Neural progenitor cell (in vitro differentiated cells): Measurements from ENCODE around the gene LSM10. TPM values are rescaled to one million over a fixed set of nuclear protein-coding genes. Genes with fewer than 3 reads are reported as not detected.

Experiments used
- DNase-seq: peaks from one replicate; pipeline ENCODE4 v3.0.0-alpha.2; 2016; ENCODE audit warnings: low spot score
- H2AFZ ChIP-seq: fragments of 200-600 bp; sonication (generic); replicated peaks from 2 replicates; pipeline ENCODE4 v1.6.1; 2016; ENCODE audit warnings: antibody characterized with exemption
- H3F3A ChIP-seq: fragments of 200-600 bp; sonication (generic); 2 replicates; pipeline ENCODE4 v1.6.1; 2016; ENCODE audit warnings: antibody characterized with exemption, low read depth
- H3K27ac ChIP-seq: fragments of 200-600 bp; sonication (generic); 2 replicates; pipeline ENCODE4 v1.5.1; 2016; ENCODE audit warnings: mild to moderate bottlenecking
- H3K27me3 ChIP-seq: fragments of 200-600 bp; sonication (generic); 2 replicates; pipeline ENCODE4 v1.6.1; 2016; ENCODE audit warnings: mild to moderate bottlenecking, moderate library complexity
- H3K36me3 ChIP-seq: fragments of 200-600 bp; sonication (generic); 2 replicates; pipeline ENCODE4 v1.5.1; 2016
- H3K4me1 ChIP-seq: fragments of 200-600 bp; sonication (generic); 2 replicates; pipeline ENCODE4 v1.6.1; 2016; ENCODE audit warnings: mixed run types
- H3K4me2 ChIP-seq: fragments of 200-600 bp; sonication (generic); 2 replicates; pipeline ENCODE4 v1.6.1; 2016
- H3K4me3 ChIP-seq: fragments of 200-600 bp; sonication (generic); 2 replicates; pipeline ENCODE4 v1.5.1; 2016
- H3K79me2 ChIP-seq: fragments of 200-600 bp; sonication (generic); 2 replicates; pipeline ENCODE4 v1.6.1; 2016; ENCODE audit warnings: low read depth
- H3K9ac ChIP-seq: fragments of 200-600 bp; sonication (generic); 2 replicates; pipeline ENCODE4 v1.6.1; 2016
- H3K9me3 ChIP-seq: fragments of 200-600 bp; sonication (generic); 2 replicates; pipeline ENCODE4 v1.5.1; 2016; ENCODE audit warnings: low read depth
- H4K20me1 ChIP-seq: fragments of 200-600 bp; sonication (generic); 2 replicates; pipeline ENCODE4 v1.6.1; 2016; ENCODE audit warnings: low read depth
- H3K27ac Mint-ChIP-seq: 3 replicates; pipeline ENCODE4 v1.8.0; 2021; ENCODE audit warnings: mixed read lengths
- H3K27me3 Mint-ChIP-seq: 2 replicates; pipeline ENCODE4 v1.8.0; 2022; ENCODE audit warnings: low read depth, mild to moderate bottlenecking, inconsistent platforms, moderate library complexity, mixed read lengths; ENCODE audit not compliant: insufficient read depth
- H3K36me3 Mint-ChIP-seq: 3 replicates; pipeline ENCODE4 v1.8.0; 2021; ENCODE audit warnings: mixed read lengths
- H3K4me1 Mint-ChIP-seq: 3 replicates; pipeline ENCODE4 v1.8.0; 2021; ENCODE audit warnings: mixed read lengths
- H3K4me3 Mint-ChIP-seq: 3 replicates; pipeline ENCODE4 v1.8.0; 2021; ENCODE audit warnings: mild to moderate bottlenecking, moderate library complexity, mixed read lengths
- H3K9me3 Mint-ChIP-seq: 3 replicates; pipeline ENCODE4 v1.8.0; 2020; ENCODE audit warnings: mixed read lengths
- CTCF ChIP-seq: fragments of 200-600 bp; sonication (generic); IDR thresholded peaks from 2 replicates; pipeline ENCODE4 v1.5.1; 2017; ENCODE audit warnings: antibody characterized with exemption, mild to moderate bottlenecking
- EZH2 ChIP-seq: fragments of 200-600 bp; sonication (generic); IDR thresholded peaks from 2 replicates; pipeline ENCODE4 v1.6.1; 2017; ENCODE audit warnings: antibody characterized with exemption, mild to moderate bottlenecking, moderate library complexity
- EZH2phosphoT487 ChIP-seq: fragments of 200-600 bp; sonication (generic); IDR thresholded peaks from 2 replicates; pipeline ENCODE4 v1.6.1; 2017; ENCODE audit warnings: antibody characterized with exemption
- total RNA-seq: library from RNA; depleted of rRNA; stranded (reverse); fragments of >200 nt; gene quantifications from 2 replicates; pipeline ENCODE4 v1.2.3, GENCODE V29; 2015; ENCODE audit warnings: low replicate concordance

The LSM10 gene
- total RNA-seq, 1 donor from 2014 or later: 8.6 TPM

DNA sequence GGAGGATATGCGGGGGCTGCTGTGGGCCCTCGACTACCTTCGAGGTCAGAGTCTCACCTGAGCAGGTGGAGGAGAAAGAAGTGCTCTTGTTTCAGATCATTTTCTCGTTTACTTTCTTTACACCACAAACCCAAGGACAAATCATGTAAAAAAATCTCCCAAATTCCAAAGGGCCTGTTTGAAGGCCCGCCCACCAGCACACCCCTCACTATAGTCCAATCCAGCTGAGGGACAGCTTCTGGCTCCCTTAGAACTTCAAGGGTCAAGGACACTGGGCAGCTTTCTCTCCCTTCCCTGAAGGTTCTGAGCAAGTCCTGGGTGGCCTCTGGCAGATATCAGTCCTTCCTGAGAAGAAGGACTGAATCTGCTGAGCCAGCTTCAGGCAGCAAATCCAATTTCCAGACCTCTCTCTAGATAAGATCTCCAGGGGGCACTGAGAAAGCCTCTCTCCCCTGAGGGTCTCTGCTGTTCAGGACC is 17.5 kb downstream of the LSM10 start:
- Mint-ChIP-seq H3K27ac (no peak overlapping the region), H3K9me3 (no peaks in the 10 kb centered on the region), H3K4me3 (no peak overlapping the region), H3K4me1 (peaks cover 24% of the 10 kb centered on the region), H3K36me3 (peaks cover 10% of the 10 kb centered on the region), H3K27me3 (no peaks in the 10 kb centered on the region)
- TF ChIP-seq EZH2 (no peak), EZH2phosphoT487 (no peak), CTCF (no peak)
- Histone ChIP-seq H3K4me1 (peaks cover 9% of the 10 kb centered on the region), H3K9me3 (no peaks in the 10 kb centered on the region), H4K20me1 (peaks cover 42% of the 10 kb centered on the region), H2AFZ (no peak overlapping the region), H3F3A (peaks cover 12% of the 10 kb centered on the region), H3K36me3 (no peaks in the 10 kb centered on the region), H3K27ac (no peak overlapping the region), H3K27me3 (no peaks in the 10 kb centered on the region), H3K4me3 (no peak overlapping the region), H3K79me2 (peaks cover 94% of the 10 kb centered on the region), H3K4me2 (no peak overlapping the region), H3K9ac (no peak overlapping the region)
- no peak for DNase-seq

GRCh38 chr1:36377791-36378492 is 19.8 kb downstream of the LSM10 start:
- no peak overlapping the region for H3K27ac ChIP-seq
- no peak overlapping the region for H3K4me2 ChIP-seq
- H3K4me3 Mint-ChIP-seq: no peak overlapping the region
- no peak overlapping the region for H3K27ac Mint-ChIP-seq
- H3K27me3 Mint-ChIP-seq: no peaks in the 10 kb centered on the region
- no peaks in the 10 kb centered on the region for H3K27me3 ChIP-seq
- H3K9ac ChIP-seq: no peak overlapping the region
- H3K9me3 Mint-ChIP-seq: no peaks in the 10 kb centered on the region
- H3K4me3 ChIP-seq: no peak overlapping the region
- H3K79me2 ChIP-seq: peaks cover 74% of the 10 kb centered on the region
- H3K9me3 ChIP-seq: no peaks in the 10 kb centered on the region
- peaks cover 8% of the 10 kb centered on the region for H3K36me3 Mint-ChIP-seq
- no peak for DNase-seq
- TF ChIP-seq EZH2phosphoT487 (no peak), EZH2 (no peak), CTCF (no peak)
- H3K4me1 Mint-ChIP-seq: peaks cover 31% of the 10 kb centered on the region
- peaks cover 23% of the 10 kb centered on the region for H3F3A ChIP-seq
- H3K36me3 ChIP-seq: no peaks in the 10 kb centered on the region
- H3K4me1 ChIP-seq: peaks cover 16% of the 10 kb centered on the region
- peaks cover 20% of the 10 kb centered on the region for H4K20me1 ChIP-seq
- no peak overlapping the region for H2AFZ ChIP-seq

DNA sequence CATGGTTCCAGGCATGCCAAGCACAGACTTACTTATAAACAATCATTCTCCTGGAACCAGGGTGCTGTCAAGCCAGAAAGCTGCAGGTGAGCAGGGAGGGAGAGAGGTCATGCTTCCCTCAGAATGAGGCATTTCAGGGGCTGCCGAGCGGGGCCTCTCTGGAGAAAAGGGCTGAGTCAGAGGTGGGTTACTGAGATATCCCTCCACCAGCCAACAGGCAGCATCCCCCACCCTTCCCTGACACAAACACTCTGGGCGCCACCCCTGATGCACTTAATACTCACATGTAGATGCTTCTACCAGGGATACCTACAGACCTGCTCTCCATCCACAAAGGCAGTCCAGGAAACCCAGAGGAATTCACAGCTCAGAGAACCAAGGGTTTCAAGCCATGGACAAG is 25.1 kb downstream of the LSM10 start:
- Histone ChIP-seq H3F3A (peaks cover 30% of the 10 kb centered on the region), H3K9me3 (no peaks in the 10 kb centered on the region), H3K4me2 (peak overlapping the region; percentile 65), H3K36me3 (no peaks in the 10 kb centered on the region), H3K27me3 (no peaks in the 10 kb centered on the region), H2AFZ (no peak overlapping the region), H4K20me1 (peaks cover 2% of the 10 kb centered on the region), H3K27ac (peak overlapping the region; percentile 85), H3K9ac (no peak overlapping the region), H3K4me3 (no peak overlapping the region), H3K4me1 (peaks cover 25% of the 10 kb centered on the region), H3K79me2 (peaks cover 46% of the 10 kb centered on the region)
- DNase-seq: no peak
- H3K27ac Mint-ChIP-seq: peak overlapping the region; percentile 87
- H3K36me3 Mint-ChIP-seq: peaks cover 4% of the 10 kb centered on the region
- no peak overlapping the region for H3K4me3 Mint-ChIP-seq
- no peaks in the 10 kb centered on the region for H3K27me3 Mint-ChIP-seq
- TF ChIP-seq CTCF: no peak
- peaks cover 47% of the 10 kb centered on the region for H3K4me1 Mint-ChIP-seq
- H3K9me3 Mint-ChIP-seq: no peaks in the 10 kb centered on the region
